ENCODE data around the gene HIRIP3.

Gene HIRIP3

GRCh38 chr16:29958756-29959155 is 36.7 kb downstream of the HIRIP3 start:
- CTCF ChIA-PET = no interaction called here
- POLR2A ChIA-PET = no interaction called here
- TF ChIP-seq, protein P1, sequence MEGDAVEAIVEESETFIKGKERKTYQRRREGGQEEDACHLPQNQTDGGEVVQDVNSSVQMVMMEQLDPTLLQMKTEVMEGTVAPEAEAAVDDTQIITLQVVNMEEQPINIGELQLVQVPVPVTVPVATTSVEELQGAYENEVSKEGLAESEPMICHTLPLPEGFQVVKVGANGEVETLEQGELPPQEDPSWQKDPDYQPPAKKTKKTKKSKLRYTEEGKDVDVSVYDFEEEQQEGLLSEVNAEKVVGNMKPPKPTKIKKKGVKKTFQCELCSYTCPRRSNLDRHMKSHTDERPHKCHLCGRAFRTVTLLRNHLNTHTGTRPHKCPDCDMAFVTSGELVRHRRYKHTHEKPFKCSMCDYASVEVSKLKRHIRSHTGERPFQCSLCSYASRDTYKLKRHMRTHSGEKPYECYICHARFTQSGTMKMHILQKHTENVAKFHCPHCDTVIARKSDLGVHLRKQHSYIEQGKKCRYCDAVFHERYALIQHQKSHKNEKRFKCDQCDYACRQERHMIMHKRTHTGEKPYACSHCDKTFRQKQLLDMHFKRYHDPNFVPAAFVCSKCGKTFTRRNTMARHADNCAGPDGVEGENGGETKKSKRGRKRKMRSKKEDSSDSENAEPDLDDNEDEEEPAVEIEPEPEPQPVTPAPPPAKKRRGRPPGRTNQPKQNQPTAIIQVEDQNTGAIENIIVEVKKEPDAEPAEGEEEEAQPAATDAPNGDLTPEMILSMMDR (IDR thresholded peaks at IDR 0.05; ENCODE audit: control extremely low read depth, extremely low read depth, low read depth, missing control alignments) = no peak

DNA sequence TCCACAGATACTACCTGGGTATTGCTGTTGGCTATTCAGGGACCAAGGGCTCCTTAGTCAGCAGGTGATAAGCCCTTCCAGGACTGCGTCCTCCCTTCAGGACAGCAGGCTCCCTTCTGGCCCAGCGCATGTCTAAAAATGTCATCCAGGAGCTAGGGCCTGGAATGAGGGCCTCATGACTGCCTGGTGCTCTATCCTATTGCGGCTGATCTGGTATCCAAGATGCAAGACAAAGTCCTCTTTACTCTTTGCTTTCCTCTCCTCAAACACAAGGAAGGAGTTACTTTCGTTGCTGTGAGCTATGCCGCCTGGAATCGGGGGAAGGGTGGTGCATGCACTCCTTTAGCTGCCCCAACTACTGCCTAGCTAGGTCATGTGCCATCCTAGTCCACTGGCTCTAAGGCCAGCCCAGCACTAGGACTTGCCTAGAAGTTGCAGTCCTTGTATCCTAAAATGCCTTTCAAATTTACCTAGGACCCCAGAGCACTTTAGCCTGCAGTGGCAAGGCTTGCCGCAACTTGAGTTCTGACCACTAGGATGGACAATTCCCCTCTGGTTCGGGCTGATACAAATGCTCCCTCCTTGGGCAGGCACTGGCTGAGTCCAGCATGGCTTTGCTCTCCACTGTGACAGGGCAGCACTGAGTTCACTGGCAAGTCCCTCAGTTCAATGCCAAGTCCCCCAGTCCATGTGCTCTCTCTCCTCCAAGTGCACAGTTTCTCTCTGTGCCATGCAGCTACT is 43.6 kb downstream of the HIRIP3 start:
- ChIA-PET POLR2A (interaction anchor here (0.6 kb wide), 1 partner anchor 71 kb away, joined by 3 read pairs; no protein-coding TSS in a partner anchor), CTCF (no interaction called here)
- TF ChIP-seq, protein P1 (IDR thresholded peaks at IDR 0.05; ENCODE audit: control extremely low read depth, extremely low read depth, low read depth, missing control alignments) = no peak
- DNase-seq (ENCODE audit: extremely low spot score) = no peak

More at GRCh38 chr16:29958756-29959155, 36.7 kb downstream of the HIRIP3 start:
- DNase-seq (ENCODE audit: extremely low spot score) = no peak

GRCh38 chr16:29950806-29951461 is 44.5 kb downstream of the HIRIP3 start:
- TF ChIP-seq, protein P1 (IDR thresholded peaks at IDR 0.05; ENCODE audit: control extremely low read depth, extremely low read depth, low read depth, missing control alignments) = no peak
- POLR2A ChIA-PET = no interaction called here
- no peak for DNase-seq (ENCODE audit: extremely low spot score)
- CTCF ChIA-PET = no interaction called here

DNA sequence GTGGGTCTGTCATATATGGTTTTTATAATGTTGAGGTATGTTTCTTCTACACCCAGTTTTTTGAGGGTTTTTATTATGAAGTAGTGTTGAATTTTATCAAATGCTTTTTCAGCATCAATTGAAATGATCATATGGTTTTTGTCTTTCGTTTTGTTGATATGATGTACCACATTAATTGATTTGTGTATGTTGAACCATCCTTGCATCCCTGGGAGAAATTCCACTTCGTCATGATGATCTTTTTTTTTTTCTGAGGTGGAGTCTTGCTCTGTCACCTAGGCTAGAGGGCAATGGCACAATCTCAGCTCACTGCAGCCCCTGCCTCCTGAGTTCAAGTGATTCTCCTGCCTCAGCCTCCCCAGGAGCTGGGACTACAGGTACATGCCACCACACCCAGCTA is 47.5 kb downstream of the HIRIP3 start:
- CTCF ChIA-PET = interaction anchor here (2.1 kb wide), 1 partner anchor 14 kb away, joined by 8 read pairs; the partner anchor contains the start of gene TMEM219
- POLR2A ChIA-PET = no interaction called here
- no peak for DNase-seq (ENCODE audit: extremely low spot score)
- TF ChIP-seq, protein P1 (IDR thresholded peaks at IDR 0.05; ENCODE audit: control extremely low read depth, extremely low read depth, low read depth, missing control alignments) = no peak

DNA sequence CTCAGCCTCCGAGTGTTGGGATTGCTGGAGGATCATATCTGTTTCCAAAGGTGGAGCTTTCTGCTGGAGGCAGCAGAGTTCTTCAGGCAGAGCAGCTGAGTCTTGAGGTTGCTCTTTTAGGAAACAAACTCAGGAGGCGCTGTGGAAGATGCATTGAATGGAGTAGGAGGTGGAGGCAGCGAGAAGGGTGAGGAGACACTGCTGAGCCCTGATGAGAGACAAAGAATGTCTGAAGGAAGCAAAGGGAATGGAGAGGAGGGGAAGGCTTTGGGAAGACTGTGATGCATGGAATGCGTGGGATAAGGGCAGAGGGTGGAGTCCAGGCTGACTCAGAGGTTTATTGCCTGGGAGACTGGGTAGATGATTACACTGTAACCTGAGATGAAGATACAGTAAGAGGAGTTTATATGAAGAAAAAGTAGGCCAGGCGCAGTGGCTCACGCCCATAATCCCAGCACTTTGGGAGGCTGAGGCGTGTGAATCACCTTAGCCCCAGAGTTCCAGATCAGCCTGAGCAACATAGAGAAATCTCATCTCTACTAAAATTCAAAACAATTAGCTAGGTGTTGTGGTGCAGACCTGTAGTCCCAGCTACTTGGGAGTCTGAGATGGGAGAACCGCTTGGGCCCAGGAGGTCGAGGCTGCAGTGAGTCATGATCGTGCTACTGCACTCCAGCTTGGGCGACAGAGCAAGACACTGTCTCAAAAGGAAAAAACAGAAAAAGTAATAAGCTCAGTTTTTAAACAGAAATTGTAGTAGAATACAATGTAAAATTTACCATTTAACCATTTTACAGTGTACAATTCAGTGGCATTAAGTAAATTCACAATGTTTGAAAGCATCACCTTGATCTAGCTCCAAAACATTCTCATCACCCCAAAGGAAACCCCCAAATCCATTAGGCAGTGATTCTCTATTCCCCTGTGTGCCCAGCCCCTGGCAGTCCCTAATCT is 51.3 kb downstream of the HIRIP3 start:
- ChIA-PET POLR2A (no interaction called here), CTCF (interaction anchor here (1.1 kb wide), 1 partner anchor 253 kb away, joined by 3 read pairs; no protein-coding TSS in a partner anchor)
- TF ChIP-seq, protein P1 (IDR thresholded peaks at IDR 0.05; ENCODE audit: control extremely low read depth, extremely low read depth, low read depth, missing control alignments) = no peak
- no peak for DNase-seq (ENCODE audit: extremely low spot score)
